Fibroblast of the aortic adventitia (primary cell): ENCODE data around the gene SP6. TPM values are rescaled to one million over a fixed set of nuclear protein-coding genes. Genes with fewer than 3 reads are reported as not detected.
A peak's percentile ranks its signal among the peaks of the same experiment; 100 is the strongest.

Experiments used
- DNase-seq: peaks from one replicate; pipeline ENCODE4 v3.0.0-alpha.2; 2010; ENCODE audit warnings: low read depth
- H3K4me3 ChIP-seq: 2 replicates; pipeline ENCODE4 v1.5.1; 2011; ENCODE audit warnings: low read depth, mild to moderate bottlenecking, control low read depth, low read length, moderate library complexity
- total RNA-seq: library from RNA; depleted of rRNA; stranded (reverse); fragments of >200 nt; gene quantifications from 2 replicates; pipeline ENCODE4 v1.2.3, GENCODE V29; 2012; ENCODE audit warnings: low replicate concordance
- TF ChIP-seq, protein P1 (sequence below): IDR thresholded peaks from 2 replicates; pipeline ENCODE4 v1.5.1; 2011; ENCODE audit warnings: mild to moderate bottlenecking, low read length, control low read depth, inconsistent platforms; ENCODE audit not compliant: insufficient read depth

SP6 gene
- total RNA-seq, 1 donor, result 0.09 TPM

DNA sequence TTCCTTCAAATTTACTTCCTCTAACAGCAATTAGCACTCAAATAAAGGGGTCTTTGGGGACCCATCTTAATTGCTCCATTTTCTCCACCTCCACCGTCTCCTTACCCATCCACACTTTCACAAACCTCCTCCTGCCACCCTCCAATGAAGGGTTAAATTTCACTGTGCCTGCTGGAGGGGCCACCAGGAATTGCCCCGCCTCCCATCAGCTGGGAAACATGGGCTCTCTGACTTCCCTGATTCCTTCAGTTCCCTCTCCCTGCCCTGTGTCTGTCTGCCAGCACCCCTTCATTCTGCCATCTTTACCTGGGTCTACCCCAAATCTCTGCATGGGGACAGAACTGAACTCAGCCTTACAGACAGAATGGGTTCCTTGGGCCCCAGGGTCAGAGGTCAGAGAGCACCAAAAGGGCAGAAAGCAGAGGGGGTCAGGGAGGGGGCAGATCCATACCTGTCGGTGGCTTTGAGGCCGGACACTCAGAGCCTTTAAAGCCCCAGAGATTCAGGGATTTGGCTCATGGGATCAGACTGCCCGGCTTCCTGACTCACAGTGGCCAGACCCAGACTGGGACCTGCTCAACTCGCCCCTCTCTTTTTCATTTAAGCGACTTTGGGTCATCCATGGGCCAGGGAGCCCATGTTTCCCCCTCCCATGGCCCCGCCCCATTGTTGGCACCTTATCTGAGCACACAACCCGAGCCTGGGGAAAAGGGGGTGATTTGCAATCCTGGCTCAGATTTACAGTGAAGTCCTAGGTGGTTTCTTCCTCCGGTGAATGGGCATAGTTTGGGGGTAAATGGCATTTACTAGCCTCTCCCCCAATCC is 27.5 kb upstream of the SP6 start:
- H3K4me3 ChIP-seq, result no peak overlapping the region
- no peak for DNase-seq
- TF ChIP-seq, protein P1, sequence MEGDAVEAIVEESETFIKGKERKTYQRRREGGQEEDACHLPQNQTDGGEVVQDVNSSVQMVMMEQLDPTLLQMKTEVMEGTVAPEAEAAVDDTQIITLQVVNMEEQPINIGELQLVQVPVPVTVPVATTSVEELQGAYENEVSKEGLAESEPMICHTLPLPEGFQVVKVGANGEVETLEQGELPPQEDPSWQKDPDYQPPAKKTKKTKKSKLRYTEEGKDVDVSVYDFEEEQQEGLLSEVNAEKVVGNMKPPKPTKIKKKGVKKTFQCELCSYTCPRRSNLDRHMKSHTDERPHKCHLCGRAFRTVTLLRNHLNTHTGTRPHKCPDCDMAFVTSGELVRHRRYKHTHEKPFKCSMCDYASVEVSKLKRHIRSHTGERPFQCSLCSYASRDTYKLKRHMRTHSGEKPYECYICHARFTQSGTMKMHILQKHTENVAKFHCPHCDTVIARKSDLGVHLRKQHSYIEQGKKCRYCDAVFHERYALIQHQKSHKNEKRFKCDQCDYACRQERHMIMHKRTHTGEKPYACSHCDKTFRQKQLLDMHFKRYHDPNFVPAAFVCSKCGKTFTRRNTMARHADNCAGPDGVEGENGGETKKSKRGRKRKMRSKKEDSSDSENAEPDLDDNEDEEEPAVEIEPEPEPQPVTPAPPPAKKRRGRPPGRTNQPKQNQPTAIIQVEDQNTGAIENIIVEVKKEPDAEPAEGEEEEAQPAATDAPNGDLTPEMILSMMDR, result no peak

DNA sequence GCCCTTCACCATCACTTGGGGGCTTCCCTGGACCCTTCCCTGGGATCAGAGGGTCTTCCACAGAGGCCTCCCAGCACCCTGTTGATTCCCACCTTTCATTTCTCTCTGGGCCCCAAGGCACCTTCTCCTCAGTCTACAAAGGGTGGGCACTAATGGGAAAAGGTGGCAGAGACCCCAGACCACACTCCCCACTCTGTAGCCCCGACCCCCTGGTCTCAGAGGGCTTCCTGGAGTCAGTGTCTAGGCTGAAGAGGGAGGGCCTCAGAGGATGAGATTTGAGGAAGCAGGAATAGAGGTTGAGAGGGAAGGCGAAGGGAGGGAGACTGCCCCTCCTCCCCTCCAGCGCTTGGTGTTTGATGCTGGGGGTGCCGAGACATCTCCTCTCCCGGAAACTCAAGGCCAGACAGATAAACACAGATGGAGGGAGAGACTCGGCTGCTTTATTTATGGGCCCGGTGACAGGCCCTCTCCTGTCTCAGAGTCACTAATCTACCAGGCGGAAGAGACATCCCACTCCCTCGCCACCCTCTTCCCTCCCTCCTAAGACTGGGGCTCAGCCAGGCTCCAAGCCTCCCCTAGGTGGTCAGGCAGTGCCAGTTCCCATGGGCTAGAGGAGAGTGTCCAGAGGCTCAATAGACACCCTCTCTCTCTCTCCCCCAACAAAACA is 26.5 kb upstream of the SP6 start:
- TF ChIP-seq, protein P1, result no peak
- H3K4me3 ChIP-seq, result no peak overlapping the region
- no peak for DNase-seq

DNA sequence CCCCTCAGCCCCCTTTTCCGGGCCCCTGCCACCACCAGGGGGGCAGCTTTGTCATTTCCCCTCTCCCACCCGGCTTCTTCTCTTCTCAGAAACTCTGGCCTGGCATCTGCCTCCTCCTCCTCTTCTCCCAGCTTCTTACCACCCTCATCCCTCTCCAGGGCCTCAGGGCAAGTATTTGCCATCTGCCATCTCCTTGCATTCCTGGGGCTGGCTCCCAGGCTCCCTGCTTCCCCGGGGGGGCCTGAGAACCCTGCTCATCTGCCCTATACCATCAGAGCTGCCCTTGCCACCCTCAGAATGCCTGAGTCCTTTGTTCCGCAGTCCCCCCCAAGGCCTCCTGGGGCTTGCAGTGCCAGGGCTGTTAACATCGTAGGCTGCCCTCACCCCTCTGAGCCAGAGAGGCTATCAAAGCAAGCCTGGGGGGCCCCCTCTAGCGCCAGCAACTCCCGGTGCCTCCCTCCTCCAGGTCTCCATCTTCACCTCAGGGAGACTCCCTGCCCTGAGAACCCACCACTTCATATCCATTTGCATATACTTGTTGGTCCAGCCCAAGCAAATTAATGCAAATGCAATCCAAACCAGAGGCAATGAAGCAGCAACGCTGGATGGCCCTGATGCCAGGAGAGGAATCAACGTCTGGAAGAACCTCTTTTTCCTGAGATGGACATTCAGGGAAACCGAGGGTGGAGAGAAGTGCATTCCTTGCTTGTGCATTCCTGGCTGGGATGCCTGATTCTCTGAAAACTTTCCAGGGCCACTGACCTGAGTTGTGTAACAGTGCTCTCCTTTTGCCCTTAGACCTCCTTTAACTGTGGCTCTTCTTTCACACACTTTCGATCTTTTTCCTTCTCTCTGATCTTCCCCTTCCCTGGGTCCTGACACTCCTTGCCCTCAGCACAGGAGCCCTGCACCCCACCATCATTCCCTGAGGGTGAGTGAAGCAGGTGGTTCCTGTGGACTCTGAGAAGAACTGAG is 24.3 kb upstream of the SP6 start:
- DNase-seq, result no peak
- no peak overlapping the region for H3K4me3 ChIP-seq
- TF ChIP-seq, protein P1, result no peak

DNA sequence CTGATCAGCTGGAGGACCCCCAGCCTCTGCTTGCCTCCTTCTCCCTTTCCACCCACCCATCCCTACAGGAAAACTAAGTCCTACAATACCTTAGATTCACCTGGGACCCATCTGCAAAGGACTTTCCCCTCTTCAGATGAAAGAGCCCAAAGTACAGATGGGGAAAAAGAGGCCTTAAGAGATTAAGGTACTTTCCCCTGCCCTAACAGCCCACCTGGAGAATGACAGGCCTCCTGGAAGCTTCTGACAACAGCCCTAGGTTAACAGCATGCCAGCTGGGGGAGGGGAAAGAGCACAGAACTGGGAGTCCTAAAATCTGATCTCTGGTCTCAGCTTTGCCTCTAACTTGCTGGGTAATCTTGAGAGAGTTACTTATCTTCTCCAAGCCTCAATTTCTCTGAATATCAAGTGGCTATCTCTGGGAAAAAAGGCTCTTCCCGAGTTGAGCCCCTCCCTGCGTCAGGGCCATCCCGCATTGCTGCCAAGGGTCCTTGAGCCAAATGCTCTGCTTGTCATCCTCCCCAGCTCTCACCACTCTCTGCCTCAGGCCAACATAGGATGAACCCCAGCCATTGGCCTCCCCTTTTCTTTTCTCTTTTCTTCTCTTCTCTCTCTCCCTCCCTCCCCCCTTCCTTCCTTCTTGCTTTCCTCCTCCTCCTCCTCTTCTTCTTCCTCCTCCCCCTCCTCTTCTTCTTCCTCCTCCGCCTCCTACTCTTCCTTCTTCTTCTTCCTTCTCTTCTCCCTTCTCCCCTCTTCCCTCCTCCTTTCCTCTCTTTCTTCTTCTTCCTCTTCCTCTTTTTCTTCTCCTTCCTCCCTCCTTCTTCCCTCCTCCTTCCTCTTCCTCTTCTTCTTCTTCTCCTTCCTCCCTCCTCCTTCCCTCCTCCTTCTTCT is 22.5 kb upstream of the SP6 start:
- no peak for DNase-seq

DNA sequence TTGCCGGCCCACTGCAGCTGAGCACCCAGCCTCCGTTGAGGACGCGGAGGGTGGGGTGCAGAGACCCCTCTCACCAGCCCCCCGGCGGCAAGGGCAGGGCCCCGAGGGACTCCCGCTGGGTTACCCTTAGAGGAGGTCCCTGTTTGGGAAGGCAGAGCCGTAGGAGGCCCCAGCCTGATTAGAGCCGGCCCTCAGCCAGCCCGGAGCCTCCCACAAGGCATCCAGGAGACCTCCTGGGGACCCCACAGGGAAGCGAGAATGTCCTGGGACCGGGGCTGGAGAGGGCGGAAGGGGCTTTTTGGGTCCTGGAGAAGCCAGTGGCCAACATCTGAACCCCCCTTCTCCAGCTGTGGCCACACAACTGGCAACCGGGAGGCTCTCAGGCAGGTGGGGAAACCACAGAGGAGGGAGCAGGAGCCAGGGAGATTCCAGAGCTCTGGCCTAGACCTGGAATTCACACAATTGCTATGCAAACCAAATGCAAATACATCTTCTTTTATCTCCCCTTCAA is 21.7 kb upstream of the SP6 start:
- TF ChIP-seq, protein P1, result no peak
- no peak overlapping the region for H3K4me3 ChIP-seq
- DNase-seq, result peak; percentile 37

More for the DNA sequence above, 22.5 kb upstream of the SP6 start:
- TF ChIP-seq, protein P1, result no peak
- H3K4me3 ChIP-seq, result no peak overlapping the region
